ENCODE measurements around the gene EFHB. TPM values are rescaled to one million over a fixed set of nuclear protein-coding genes. Genes with fewer than 3 reads are reported as not detected.
"Not testable (repeated sequence)": the region's sequence is repeated elsewhere in the genome, so short reads cannot be mapped to it uniquely, and the experiment has no call there.

EFHB gene
- total RNA-seq, 4 donors from 2014 or later: 0.50 to 3.7 (median 0.84) TPM; not detected in 1

DNA sequence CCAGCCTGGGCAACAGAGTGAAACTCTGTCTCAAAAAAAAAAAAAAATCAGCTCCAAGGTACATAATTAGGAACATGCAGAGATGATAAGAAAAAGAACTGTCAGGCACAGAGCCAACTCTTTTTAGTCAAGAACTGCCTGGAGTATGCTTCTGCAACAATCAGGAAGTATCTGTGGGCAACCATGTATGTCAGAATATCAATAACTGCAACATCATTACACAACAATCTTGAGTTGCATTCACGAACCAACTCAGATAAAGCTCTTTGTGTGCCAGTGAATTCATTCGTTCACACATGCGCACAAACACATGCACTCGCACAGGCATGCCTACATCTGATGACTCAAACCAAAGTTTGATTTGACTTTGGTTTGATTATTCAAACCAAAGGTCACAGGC is 32.1 kb downstream of the EFHB start:
- TF ChIP-seq POLR2AphosphoS5 (IDR thresholded peaks at IDR 0.05) (no peak), EP300 (IDR thresholded peaks at IDR 0.05) (no peak), POLR2A (IDR thresholded peaks at IDR 0.05; ENCODE audit: low read depth) (no peak)
- TF ChIP-seq, protein P1, sequence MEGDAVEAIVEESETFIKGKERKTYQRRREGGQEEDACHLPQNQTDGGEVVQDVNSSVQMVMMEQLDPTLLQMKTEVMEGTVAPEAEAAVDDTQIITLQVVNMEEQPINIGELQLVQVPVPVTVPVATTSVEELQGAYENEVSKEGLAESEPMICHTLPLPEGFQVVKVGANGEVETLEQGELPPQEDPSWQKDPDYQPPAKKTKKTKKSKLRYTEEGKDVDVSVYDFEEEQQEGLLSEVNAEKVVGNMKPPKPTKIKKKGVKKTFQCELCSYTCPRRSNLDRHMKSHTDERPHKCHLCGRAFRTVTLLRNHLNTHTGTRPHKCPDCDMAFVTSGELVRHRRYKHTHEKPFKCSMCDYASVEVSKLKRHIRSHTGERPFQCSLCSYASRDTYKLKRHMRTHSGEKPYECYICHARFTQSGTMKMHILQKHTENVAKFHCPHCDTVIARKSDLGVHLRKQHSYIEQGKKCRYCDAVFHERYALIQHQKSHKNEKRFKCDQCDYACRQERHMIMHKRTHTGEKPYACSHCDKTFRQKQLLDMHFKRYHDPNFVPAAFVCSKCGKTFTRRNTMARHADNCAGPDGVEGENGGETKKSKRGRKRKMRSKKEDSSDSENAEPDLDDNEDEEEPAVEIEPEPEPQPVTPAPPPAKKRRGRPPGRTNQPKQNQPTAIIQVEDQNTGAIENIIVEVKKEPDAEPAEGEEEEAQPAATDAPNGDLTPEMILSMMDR (IDR thresholded peaks at IDR 0.05): no peak
- 73% methylated on average over 4 of the region's 4 CpGs for WGBS

DNA sequence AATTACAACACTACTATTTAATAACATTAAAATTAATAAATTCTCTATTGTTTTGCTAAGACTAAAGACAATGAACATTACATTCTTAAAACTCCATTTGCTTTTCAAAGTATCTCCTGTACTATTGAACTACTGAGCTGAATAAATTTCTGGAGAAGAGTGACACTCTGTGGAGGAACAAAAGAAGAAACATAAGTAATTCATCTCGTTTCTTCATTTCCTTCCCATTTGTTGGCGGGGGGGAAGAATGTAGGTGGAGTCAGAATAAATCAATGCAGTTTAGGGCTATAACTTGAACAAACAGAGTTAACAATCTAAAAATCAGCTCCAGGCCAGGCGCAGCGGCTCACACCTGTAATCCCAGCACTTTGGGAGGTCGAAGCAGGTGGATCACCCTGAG is 32.7 kb downstream of the EFHB start:
- TF ChIP-seq POLR2A (IDR thresholded peaks at IDR 0.05; ENCODE audit: low read depth) (no peak), EP300 (IDR thresholded peaks at IDR 0.05) (no peak), POLR2AphosphoS5 (IDR thresholded peaks at IDR 0.05) (no peak)
- TF ChIP-seq, protein P1 (IDR thresholded peaks at IDR 0.05): no peak
- no peaks in the 10 kb centered on the region for H3K27me3 ChIP-seq
- H3K27ac ChIP-seq (replicated peaks in 1 of 4): no peak overlapping the region
- no peak overlapping the region for H3K4me3 ChIP-seq
- no peak for DNase-seq (ENCODE audit: extremely low spot score)
- H3K4me1 ChIP-seq: no peaks in the 10 kb centered on the region
- intact Hi-C loops (cut with DNase I): no loop called here
- H3K9me3 ChIP-seq: no peaks in the 10 kb centered on the region
- 75% methylated on average over 5 of the region's 5 CpGs for WGBS
- no peaks in the 10 kb centered on the region for H3K36me3 ChIP-seq

More for the DNA sequence above, 32.1 kb downstream of the EFHB start:
- H3K27me3 ChIP-seq: no peaks in the 10 kb centered on the region
- H3K9me3 ChIP-seq: no peaks in the 10 kb centered on the region
- no peak overlapping the region for H3K4me3 ChIP-seq
- H3K36me3 ChIP-seq: no peaks in the 10 kb centered on the region
- intact Hi-C loops (cut with DNase I): no loop called here
- DNase-seq (ENCODE audit: extremely low spot score): no peak
- no peaks in the 10 kb centered on the region for H3K4me1 ChIP-seq
- no peak overlapping the region for H3K27ac ChIP-seq (replicated peaks in 1 of 4)

DNA sequence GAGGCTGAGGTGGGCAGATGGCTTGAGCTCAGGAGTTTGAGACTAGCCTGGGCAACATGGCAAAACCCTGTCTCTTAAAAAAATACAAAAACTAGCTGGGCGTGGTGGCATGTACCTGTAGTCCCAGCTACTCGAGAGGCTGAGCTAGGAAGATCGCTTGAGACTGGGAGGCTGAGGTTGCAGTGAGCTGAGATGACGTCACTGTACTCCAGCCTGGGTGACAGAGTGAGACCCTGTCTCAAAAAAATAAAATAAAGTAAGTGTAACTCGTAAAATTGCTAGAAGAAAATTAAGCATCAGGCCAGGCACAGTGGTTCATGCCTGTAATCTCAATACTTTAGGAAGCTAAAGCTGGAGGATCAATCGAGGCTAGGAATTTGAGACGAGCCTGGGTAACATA is 34.2 kb downstream of the EFHB start:
- H3K27ac ChIP-seq (replicated peaks in 1 of 4); H3K9me3 ChIP-seq; intact Hi-C loops (cut with DNase I); H3K4me1 ChIP-seq; H3K36me3 ChIP-seq; DNase-seq (ENCODE audit: extremely low spot score); H3K27me3 ChIP-seq; H3K4me3 ChIP-seq: not testable (repeated sequence)
- WGBS: 92% methylated on average over 7 of the region's 7 CpGs

DNA sequence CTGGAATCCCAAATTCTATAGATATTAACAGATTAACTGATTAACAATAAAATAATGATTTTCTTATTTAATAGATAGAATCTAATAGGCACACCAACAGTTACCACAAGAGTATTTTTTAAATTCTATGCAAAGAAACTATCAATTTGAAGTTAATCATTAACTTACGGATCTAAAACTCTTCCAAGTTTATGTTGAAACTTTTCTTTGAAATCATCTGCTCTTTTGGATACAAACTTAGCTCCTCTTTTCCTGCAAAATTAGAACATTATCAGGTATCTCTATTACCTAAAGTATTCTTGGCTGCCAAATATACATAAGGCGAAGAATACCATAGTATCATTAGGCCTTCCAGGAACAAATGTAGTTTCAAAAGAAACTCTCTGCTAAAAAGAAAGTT is 34.8 kb downstream of the EFHB start:
- Histone ChIP-seq H3K4me3 (no peak overlapping the region), H3K27me3 (no peaks in the 10 kb centered on the region), H3K4me1 (no peaks in the 10 kb centered on the region), H3K9me3 (no peaks in the 10 kb centered on the region), H3K36me3 (no peaks in the 10 kb centered on the region), H3K27ac (replicated peaks in 1 of 4) (no peak overlapping the region)
- TF ChIP-seq, protein P1 (IDR thresholded peaks at IDR 0.05): no peak
- TF ChIP-seq POLR2AphosphoS5 (IDR thresholded peaks at IDR 0.05) (no peak), POLR2A (IDR thresholded peaks at IDR 0.05; ENCODE audit: low read depth) (no peak), EP300 (IDR thresholded peaks at IDR 0.05) (no peak)
- intact Hi-C loops (cut with DNase I): no loop called here
- 93% methylated on average over 2 of the region's 2 CpGs for whole genome bisulfite sequencing
- no peak for DNase-seq (ENCODE audit: extremely low spot score)

DNA sequence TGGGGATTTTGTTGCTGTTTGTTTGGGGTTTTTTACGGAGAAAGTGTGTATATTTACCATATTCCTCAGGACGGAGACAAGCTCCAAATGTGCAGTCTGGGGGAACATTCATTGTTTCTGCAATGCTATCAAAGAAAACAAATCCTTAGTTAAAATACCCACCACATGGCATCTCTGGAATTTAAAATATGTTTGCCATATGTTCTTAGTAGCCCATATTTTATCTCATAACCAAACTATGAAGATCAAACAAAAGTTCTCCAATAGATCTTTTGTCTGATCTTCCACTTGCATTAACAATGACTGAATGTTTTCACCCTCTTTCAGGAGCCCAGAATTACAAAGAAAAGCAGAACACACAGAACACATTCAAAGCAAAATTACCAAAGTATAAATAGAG is 35.3 kb downstream of the EFHB start:
- H3K4me3 ChIP-seq: no peak overlapping the region
- no peaks in the 10 kb centered on the region for H3K9me3 ChIP-seq
- no peak for DNase-seq (ENCODE audit: extremely low spot score)
- TF ChIP-seq POLR2AphosphoS5 (IDR thresholded peaks at IDR 0.05): no peak
- TF ChIP-seq EP300 (IDR thresholded peaks at IDR 0.05): no peak
- TF ChIP-seq POLR2A (IDR thresholded peaks at IDR 0.05; ENCODE audit: low read depth): no peak
- TF ChIP-seq, protein P1 (IDR thresholded peaks at IDR 0.05): no peak
- no peaks in the 10 kb centered on the region for H3K36me3 ChIP-seq
- H3K27me3 ChIP-seq: no peaks in the 10 kb centered on the region
- no peak overlapping the region for H3K27ac ChIP-seq (replicated peaks in 1 of 4)
- intact Hi-C loops (cut with DNase I): no loop called here
- H3K4me1 ChIP-seq: no peaks in the 10 kb centered on the region
- WGBS: 81% methylated on average over 2 of the region's 2 CpGs

Data from esophagus muscularis mucosa (tissue), 4 donors.